Stimulated activated CD8-positive, alpha-beta memory T cell treated with anti-CD3 and anti-CD28 coated beads, Interleukin-7, amount 100 ng/mL, for 4 hours (primary cell): Measurements from ENCODE around the gene PTEN.

Experiments used
- DNase-seq, 2 donors: peaks; one replicate each; pipeline ENCODE4 v3.0.0-alpha.2; 2020; ENCODE audit warnings: low read depth in 2 of 2

PTEN gene

GRCh38 chr10:87920538-87920937 lies 57.1 kb downstream of the PTEN start:
- no peak for DNase-seq

GRCh38 chr10:87921931-87922688 lies 58.7 kb downstream of the PTEN start:
- DNase-seq: no peak

DNA sequence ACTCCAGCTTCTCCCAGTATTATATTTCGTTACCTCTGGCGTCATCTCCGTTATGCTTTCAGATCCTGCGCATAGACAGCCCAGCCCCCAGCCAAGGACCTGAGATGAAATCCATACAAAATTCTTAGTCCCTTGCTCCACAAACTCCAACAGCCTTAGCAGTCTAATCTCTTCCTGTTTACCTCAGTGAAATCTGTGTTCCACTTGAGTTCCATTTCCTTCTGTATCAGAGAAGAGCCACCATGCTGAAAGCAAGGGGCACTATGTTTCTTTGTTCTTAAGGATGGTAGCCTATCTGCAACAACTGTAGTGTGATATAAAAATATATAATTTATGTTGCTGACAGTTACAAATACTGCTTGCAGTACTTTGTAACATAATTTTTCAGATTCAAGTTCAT lies 59.8 kb downstream of the PTEN start:
- no peak for DNase-seq

DNA sequence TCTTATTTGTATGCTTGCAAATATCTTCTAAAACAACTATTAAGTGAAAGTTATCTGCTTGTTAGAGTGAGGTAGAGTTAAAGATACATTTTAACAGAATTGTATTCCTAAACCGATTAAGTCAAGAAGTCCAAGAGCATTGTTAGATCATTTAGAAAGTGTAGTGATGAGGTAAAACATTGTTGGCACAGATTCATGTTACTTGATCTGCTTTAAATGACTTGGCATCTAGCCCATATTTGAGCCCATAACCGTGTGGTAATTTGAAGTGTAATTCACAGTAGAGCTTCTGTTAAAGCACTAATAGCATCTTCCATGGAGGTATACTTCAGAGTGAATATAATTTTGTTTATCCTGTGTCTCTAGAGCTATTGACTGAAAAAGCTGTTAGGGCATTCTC lies 62.1 kb downstream of the PTEN start:
- no peak for DNase-seq

GRCh38 chr10:87927091-87927490 lies 63.7 kb downstream of the PTEN start:
- DNase-seq: no peak

DNA sequence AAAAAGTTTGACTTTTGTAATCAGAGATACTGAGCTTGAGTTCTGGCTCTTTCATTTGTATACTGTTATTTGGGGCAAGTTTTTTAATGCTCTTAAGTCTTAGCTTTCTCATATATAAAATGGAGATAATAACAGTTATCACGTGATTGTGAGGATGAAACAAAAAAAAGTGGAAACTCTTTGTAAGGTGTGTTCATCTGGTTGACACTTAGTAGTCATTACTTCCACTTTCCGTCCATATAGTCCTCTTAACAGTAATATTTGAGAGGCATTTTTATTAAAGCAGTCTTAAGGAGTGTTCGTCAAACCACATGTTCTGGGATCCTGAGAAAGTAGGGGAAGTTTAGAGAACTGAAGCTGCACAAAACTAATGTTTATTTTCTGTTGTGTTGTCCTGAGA lies 65.6 kb downstream of the PTEN start:
- DNase-seq: no peak

- no peak for DNase-seq
Observed at GRCh38 chr10:87930141-87930540, 66.7 kb downstream of the PTEN start.

DNA sequence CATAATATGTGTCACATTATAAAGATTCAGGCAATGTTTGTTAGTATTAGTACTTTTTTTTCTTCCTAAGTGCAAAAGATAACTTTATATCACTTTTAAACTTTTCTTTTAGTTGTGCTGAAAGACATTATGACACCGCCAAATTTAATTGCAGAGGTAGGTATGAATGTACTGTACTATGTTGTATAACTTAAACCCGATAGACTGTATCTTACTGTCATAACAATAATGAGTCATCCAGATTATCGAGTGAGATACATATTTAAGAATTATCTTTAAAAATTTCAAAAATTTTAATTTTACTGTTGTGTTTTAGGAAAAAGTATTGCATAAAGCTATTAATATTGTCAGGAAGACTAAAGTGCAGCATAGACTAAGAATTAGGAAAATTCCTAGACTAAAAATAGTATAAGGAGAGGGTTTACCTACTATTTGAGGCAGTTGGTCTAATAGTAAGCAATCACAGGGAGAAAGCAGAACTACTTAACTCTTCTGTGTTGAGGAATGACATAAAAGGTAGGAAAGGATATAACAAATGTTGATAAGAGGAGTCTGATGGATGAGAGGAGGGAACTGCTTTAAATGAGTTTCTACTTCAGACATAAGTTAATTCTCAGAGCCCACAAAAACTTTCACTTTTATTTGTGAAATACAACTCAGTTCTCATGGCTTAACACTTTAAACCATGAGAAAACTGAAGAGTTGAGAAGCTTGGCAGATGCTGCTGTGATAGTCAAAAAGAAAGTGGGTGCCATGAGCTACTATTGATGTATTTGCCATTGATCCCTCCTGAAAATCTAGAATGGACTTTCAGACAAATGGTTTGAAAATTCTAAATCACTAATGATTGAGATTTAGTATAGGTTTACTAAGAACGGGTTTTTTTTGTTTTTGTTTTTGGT lies 67.8 kb downstream of the PTEN start:
- no peak for DNase-seq

- DNase-seq: no peak
Observed at GRCh38 chr10:87931836-87932230, 68.4 kb downstream of the PTEN start.

DNA sequence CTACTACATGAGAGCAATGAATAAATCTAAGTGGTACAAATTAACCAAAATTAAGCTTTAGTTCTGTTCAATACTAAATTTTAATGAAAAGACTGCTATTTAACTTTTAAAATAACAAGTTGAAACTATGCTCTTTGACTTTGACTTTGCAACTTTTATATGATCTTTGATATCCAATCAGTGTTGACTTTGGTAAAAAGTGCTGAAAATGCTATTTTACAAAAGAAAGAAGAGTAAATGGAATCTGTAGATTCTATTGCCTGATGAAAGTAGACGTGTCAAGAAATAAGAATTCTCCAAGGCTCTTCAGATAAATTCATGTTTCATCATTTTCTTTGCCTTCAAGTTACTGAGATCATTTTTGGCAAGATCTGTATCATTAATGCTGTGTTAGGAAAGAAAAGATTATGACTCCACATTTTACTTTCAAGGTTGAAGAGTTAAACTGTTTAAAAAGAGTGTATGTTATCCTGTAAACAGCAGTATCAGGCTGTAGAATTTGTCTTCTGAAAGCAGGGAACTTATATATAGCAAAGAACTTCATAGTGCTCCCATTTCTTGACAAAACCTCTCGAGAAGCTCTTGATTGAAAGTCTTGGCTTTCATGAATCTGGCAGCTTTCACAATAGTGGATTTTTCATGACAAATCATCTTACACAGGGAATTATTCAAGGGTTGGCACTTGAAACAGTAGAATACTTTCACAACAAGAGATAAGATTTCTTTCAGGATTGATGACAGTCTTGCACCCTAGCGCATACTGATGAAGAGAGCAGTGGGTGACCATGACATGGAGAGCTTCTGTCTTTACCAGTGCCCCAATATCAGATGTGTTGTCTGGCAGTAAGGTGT lies 72.1 kb downstream of the PTEN start:
- no peak for DNase-seq

- no peak for DNase-seq
Observed at GRCh38 chr10:87940210-87940609, 76.8 kb downstream of the PTEN start.

DNA sequence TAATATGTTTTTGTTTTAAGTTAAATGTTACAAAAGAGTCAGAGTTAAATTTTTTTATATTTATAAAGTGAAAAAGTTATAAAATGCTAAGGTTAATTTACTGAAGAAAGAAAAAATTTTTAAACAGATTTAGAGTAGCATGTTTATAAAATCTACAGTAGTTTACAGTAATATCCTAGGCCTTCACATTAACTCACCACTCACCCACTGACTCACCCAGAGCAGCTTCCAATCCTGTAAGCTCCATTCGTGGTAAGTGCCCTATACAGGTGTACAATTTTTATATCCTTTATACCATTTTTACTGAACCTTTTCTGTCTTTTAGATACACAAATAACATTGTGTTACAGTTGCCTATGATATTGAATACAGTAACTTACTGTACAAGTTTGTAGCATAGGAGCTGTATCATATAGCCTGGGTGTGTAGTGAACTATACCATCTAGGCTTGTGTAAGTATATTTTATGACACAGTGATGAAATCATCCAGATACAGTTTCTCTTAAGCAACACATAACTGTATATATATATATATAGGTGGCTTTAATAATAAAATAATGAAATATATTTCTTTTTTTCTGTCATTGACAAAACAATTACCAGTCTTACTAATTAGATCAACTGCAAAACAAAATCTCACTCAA lies 79.6 kb downstream of the PTEN start:
- DNase-seq: no peak

DNA sequence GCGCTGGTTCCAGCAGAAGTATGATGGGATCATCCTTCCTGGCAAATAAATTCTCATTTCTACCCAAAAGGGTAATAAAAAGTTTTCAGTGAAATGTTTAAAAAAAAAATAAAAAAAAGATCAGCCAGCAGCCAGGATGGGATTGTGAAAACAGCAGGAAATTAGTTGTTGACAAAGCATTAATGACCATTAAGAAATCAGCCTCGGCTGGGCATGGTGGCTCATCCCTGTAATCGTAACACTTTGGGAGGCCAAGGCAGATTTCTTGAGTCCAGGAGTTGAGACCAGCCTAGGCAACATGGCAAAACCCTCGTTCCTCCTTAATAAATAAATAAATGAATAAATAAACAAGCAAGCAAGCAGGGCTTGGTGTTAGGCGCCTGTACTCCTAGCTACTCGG lies 82.6 kb downstream of the PTEN start:
- DNase-seq: no peak

DNA sequence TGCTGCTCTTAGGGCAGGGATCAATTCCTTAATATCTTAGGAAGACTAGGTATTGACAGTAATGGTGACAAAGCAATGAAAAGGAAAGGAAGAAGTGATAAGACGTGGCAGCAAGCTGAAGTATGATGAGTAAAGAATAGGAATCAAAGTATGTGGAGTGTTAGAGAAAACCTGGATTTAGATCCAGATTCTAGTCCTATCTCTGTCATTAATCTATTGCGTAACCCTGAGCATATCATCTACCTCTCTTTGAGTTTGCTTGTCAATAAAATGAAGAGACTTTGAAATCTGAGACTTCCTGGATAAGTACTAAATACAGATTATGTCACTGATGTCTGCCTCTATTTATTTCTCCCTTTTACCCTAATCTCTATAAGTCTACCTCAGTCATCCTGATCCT lies 89.2 kb downstream of the PTEN start:
- no peak for DNase-seq

DNA sequence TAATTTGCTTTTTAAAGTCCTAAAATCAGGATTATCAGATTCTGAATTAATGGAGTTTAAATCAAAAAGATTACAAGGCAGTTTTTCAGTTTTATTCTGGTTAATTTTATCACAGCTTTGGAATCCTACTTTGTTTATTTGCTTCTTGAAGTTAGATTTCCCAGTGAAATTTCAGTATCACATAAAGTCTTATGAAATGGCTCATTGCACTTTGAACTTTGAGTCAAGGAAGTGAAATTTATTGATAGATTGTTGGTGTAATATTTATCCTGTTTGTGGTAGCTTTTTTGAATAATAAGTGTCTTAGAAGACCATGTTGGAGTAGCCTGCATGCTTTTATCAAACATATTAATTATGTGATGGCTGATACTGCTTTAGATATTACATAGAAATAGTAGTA lies 92.6 kb downstream of the PTEN start:
- no peak for DNase-seq

DNA sequence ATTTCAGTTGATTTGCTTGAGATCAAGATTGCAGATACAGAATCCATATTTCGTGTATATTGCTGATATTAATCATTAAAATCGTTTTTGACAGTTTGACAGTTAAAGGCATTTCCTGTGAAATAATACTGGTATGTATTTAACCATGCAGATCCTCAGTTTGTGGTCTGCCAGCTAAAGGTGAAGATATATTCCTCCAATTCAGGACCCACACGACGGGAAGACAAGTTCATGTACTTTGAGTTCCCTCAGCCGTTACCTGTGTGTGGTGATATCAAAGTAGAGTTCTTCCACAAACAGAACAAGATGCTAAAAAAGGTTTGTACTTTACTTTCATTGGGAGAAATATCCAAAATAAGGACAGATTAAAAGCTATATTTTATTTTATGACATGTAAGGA lies 94.3 kb downstream of the PTEN start:
- DNase-seq: no peak

GRCh38 chr10:87960230-87960629 lies 96.8 kb downstream of the PTEN start:
- no peak for DNase-seq

DNA sequence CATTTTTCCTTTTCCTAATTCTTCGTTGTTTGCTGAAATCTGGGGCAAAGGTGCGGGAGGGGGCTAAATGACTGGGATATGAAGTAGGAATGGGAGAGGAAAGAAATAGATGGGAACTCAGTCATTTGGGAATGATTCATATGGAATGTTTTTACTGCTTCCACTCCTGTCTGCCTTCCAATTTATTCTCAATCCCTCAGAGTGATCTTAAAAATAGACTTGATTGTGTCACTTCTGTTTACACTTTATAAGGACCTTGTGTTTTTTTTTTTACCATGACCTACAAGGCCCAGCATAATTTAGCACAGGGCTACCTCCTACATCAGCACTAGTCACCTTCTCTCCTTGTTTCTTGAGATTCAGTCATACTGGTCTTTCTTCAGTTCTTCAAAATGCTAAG lies 97.9 kb downstream of the PTEN start:
- no peak for DNase-seq

DNA sequence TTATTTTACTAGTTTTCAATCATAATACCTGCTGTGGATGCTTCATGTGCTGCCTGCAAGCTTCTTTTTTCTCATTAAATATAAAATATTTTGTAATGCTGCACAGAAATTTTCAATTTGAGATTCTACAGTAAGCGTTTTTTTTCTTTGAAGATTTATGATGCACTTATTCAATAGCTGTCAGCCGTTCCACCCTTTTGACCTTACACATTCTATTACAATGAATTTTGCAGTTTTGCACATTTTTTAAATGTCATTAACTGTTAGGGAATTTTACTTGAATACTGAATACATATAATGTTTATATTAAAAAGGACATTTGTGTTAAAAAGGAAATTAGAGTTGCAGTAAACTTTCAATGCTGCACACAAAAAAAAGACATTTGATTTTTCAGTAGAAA lies 103.0 kb downstream of the PTEN start:
- DNase-seq: no peak

DNA sequence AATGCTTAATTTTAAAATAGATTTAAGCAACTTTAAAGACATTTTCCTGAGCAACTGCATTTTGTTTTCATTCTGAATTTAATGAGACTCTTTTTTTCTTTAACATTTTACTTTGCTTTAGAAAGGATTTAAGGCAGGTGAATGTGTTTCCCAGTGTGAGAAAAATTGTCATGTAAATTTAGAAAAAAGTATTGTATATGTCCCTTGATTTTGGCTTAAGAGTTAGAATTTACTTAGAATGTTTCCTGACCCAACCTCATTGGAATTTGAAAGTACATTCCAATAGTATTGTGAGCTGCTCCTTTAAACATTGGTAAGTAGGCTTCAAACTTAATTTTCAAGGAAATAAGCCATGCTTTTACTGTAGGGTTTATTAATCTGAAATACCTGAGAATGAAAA lies 110.2 kb downstream of the PTEN start:
- DNase-seq: no peak

GRCh38 chr10:87974130-87974529 lies 110.7 kb downstream of the PTEN start:
- DNase-seq: no peak

DNA sequence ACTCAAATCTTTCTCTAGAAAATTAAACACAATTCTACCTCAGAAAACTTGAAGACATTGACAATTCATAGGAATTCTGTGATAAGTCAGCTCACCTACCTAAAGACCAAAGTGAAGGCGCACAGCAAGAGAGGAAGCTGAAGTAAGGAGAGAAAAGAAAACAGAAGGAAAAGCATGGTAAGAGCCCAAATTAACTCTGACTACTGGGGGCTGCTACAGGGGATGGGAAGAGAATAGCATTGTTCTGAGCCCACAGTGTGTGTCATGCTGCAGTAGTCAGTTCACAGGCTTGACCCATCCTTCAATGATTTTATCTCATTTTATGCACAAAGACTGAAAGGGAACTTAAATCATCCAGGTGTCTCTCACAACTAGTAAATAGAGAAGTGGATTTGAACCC lies 111.3 kb downstream of the PTEN start:
- no peak for DNase-seq
